ENCODE measurements around the gene RTL9. TPM values are rescaled to one million over a fixed set of nuclear protein-coding genes. Genes with fewer than 3 reads are reported as not detected.

RTL9 gene
- total RNA-seq, 1 donor from 2014 or later: 0.91 TPM

- no peak overlapping the region for H3K27ac Mint-ChIP-seq (ENCODE audit: unreplicated experiment)
- no peak overlapping the region for H3K4me3 Mint-ChIP-seq (ENCODE audit: unreplicated experiment)
- Histone ChIP-seq H3K9ac (ENCODE audit: low read length) (no peak overlapping the region), H3K27ac (ENCODE audit: low read depth, low read length) (no peak overlapping the region), H3K27me3 (ENCODE audit: insufficient read depth, low read length) (no peaks in the 10 kb centered on the region), H3K4me2 (ENCODE audit: low read length) (no peak overlapping the region), H3K4me1 (ENCODE audit: insufficient read depth, low read length) (peaks cover 34% of the 10 kb centered on the region), H4K20me1 (ENCODE audit: insufficient read depth, low read length) (no peaks in the 10 kb centered on the region), H3K79me2 (ENCODE audit: insufficient read depth, low read length) (no peaks in the 10 kb centered on the region), H2AFZ (ENCODE audit: low read depth, low read length) (no peak overlapping the region), H3K36me3 (ENCODE audit: insufficient read depth, low read length) (no peaks in the 10 kb centered on the region), H3K9me3 (ENCODE audit: insufficient read depth, low read depth, low read length) (no peaks in the 10 kb centered on the region), H3K4me3 (ENCODE audit: insufficient read depth, low read depth, low read length) (no peak overlapping the region)
- peaks cover 19% of the 10 kb centered on the region for H3K4me1 Mint-ChIP-seq (ENCODE audit: low read depth, unreplicated experiment)
- no peak for TF ChIP-seq EZH2 (IDR thresholded peaks at IDR 0.05; ENCODE audit: insufficient read depth, low read length)
- TF ChIP-seq CTCF (IDR thresholded peaks at IDR 0.05; ENCODE audit: insufficient read depth, low read depth, low read length): no peak
- H3K9me3 Mint-ChIP-seq (ENCODE audit: unreplicated experiment): no peaks in the 10 kb centered on the region
- no peaks in the 10 kb centered on the region for H3K27me3 Mint-ChIP-seq (ENCODE audit: low read depth, unreplicated experiment)
- FAIRE-seq: peak; percentile 99
- DNase-seq (ENCODE audit: low read depth): no peak
- H3K36me3 Mint-ChIP-seq (ENCODE audit: low read depth, unreplicated experiment): no peaks in the 10 kb centered on the region
Measured at GRCh38 chrX:110406822-110407221, 48.2 kb downstream of the RTL9 start.

- Mint-ChIP-seq H3K4me1 (ENCODE audit: low read depth, unreplicated experiment) (peaks cover 18% of the 10 kb centered on the region), H3K9me3 (ENCODE audit: unreplicated experiment) (no peaks in the 10 kb centered on the region), H3K27me3 (ENCODE audit: low read depth, unreplicated experiment) (no peaks in the 10 kb centered on the region), H3K27ac (ENCODE audit: unreplicated experiment) (no peak overlapping the region), H3K4me3 (ENCODE audit: unreplicated experiment) (no peak overlapping the region), H3K36me3 (ENCODE audit: low read depth, unreplicated experiment) (no peaks in the 10 kb centered on the region)
- H3K4me1 ChIP-seq (ENCODE audit: insufficient read depth, low read length): peaks cover 26% of the 10 kb centered on the region
- no peak overlapping the region for H3K4me2 ChIP-seq (ENCODE audit: low read length)
- no peaks in the 10 kb centered on the region for H3K9me3 ChIP-seq (ENCODE audit: insufficient read depth, low read depth, low read length)
- H4K20me1 ChIP-seq (ENCODE audit: insufficient read depth, low read length): no peaks in the 10 kb centered on the region
- FAIRE-seq (peak; percentile 100), DNase-seq (ENCODE audit: low read depth) (no peak)
- TF ChIP-seq EZH2 (IDR thresholded peaks at IDR 0.05; ENCODE audit: insufficient read depth, low read length) (no peak), CTCF (IDR thresholded peaks at IDR 0.05; ENCODE audit: insufficient read depth, low read depth, low read length) (peak; percentile 59)
- no peak overlapping the region for H3K27ac ChIP-seq (ENCODE audit: low read depth, low read length)
- H3K4me3 ChIP-seq (ENCODE audit: insufficient read depth, low read depth, low read length): no peak overlapping the region
- H2AFZ ChIP-seq (ENCODE audit: low read depth, low read length): no peak overlapping the region
- no peak overlapping the region for H3K9ac ChIP-seq (ENCODE audit: low read length)
- no peaks in the 10 kb centered on the region for H3K79me2 ChIP-seq (ENCODE audit: insufficient read depth, low read length)
- H3K27me3 ChIP-seq (ENCODE audit: insufficient read depth, low read length): no peaks in the 10 kb centered on the region
- no peaks in the 10 kb centered on the region for H3K36me3 ChIP-seq (ENCODE audit: insufficient read depth, low read length)
Measured at GRCh38 chrX:110407910-110408545, 49.4 kb downstream of the RTL9 start.

Other genes starting within 250 kb of the RTL9 start
- gene AMMECR1, start 40.8 kb upstream of the RTL9 start, total RNA-seq: 14.7 and 16.0 TPM in 2 replicates